ENCODE data around the gene FN1. TPM values are rescaled to one million over a fixed set of nuclear protein-coding genes. Genes with fewer than 3 reads are reported as not detected.
"Not testable (repeated sequence)": the region's sequence is repeated elsewhere in the genome, so short reads cannot be mapped to it uniquely, and the experiment has no call there.

Gene FN1
- total RNA-seq, 1 donor from 2014 or later, result 83.2 TPM

DNA sequence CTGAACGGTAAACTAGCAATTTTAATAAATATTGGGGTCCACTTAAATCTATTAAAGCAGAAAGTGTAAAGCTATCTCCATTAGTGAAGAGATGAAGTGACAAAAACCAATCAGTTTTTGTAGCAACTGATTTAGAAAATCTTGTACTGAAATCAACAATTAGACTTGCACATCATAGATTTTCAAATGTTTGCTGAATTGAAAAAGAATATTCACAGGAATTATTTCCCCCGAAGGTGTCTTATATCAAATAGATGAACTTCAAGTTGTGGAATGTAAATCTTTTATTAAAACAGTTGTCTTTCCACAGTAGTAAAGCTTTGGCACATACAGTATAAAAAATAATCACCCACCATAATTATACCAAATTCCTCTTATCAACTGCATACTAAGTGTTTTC is 75.3 kb downstream of the FN1 start:
- H3K27me3 ChIP-seq (ENCODE audit: control insufficient read depth, insufficient read depth, low read length), result no peaks in the 10 kb centered on the region
- no peak for DNase-seq (ENCODE audit: low read depth)
- H3K4me3 ChIP-seq (ENCODE audit: low read depth, low read length), result no peak overlapping the region
- peaks cover 12% of the 10 kb centered on the region for H3K36me3 ChIP-seq (ENCODE audit: control insufficient read depth, insufficient read depth, low read length)
- TF ChIP-seq, protein P1, sequence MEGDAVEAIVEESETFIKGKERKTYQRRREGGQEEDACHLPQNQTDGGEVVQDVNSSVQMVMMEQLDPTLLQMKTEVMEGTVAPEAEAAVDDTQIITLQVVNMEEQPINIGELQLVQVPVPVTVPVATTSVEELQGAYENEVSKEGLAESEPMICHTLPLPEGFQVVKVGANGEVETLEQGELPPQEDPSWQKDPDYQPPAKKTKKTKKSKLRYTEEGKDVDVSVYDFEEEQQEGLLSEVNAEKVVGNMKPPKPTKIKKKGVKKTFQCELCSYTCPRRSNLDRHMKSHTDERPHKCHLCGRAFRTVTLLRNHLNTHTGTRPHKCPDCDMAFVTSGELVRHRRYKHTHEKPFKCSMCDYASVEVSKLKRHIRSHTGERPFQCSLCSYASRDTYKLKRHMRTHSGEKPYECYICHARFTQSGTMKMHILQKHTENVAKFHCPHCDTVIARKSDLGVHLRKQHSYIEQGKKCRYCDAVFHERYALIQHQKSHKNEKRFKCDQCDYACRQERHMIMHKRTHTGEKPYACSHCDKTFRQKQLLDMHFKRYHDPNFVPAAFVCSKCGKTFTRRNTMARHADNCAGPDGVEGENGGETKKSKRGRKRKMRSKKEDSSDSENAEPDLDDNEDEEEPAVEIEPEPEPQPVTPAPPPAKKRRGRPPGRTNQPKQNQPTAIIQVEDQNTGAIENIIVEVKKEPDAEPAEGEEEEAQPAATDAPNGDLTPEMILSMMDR (IDR thresholded peaks at IDR 0.05; ENCODE audit: insufficient read depth, low read length, severe bottlenecking), result no peak
- no peak for FAIRE-seq

DNA sequence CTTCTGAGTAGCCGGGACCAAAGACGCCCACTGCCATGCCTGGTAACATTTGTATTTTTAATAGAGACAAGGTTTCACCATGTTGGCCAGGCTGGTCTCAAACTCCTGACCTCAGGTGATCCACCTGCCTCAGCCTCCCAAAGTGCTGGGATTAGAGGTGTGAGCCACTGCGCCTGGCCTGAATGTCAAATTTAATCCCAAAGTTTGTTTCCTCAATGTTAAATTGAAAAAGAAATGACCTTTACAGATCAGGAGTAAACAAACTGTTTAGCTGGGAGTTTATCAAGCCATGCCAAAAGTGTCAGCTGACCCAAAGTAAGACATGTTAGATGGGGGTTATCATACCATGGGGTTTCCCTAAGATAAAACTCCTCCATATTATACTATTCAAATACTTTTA is 75.8 kb downstream of the FN1 start:
- peaks cover 10% of the 10 kb centered on the region for H3K36me3 ChIP-seq (ENCODE audit: control insufficient read depth, insufficient read depth, low read length)
- not testable (repeated sequence) for H3K4me3 ChIP-seq (ENCODE audit: low read depth, low read length); DNase-seq (ENCODE audit: low read depth); FAIRE-seq; H3K27me3 ChIP-seq (ENCODE audit: control insufficient read depth, insufficient read depth, low read length)

GRCh38 chr2:215359576-215359922 is 76.3 kb downstream of the FN1 start:
- TF ChIP-seq, protein P1 (IDR thresholded peaks at IDR 0.05; ENCODE audit: insufficient read depth, low read length, severe bottlenecking), result no peak
- FAIRE-seq, result no peak
- no peak for DNase-seq (ENCODE audit: low read depth)
- Histone ChIP-seq H3K27me3 (ENCODE audit: control insufficient read depth, insufficient read depth, low read length) (no peaks in the 10 kb centered on the region), H3K4me3 (ENCODE audit: low read depth, low read length) (no peak overlapping the region), H3K36me3 (ENCODE audit: control insufficient read depth, insufficient read depth, low read length) (peaks cover 9% of the 10 kb centered on the region)

GRCh38 chr2:215358891-215359575 is 76.8 kb downstream of the FN1 start:
- TF ChIP-seq, protein P1 (IDR thresholded peaks at IDR 0.05; ENCODE audit: insufficient read depth, low read length, severe bottlenecking), result no peak
- Histone ChIP-seq H3K4me3 (ENCODE audit: low read depth, low read length) (no peak overlapping the region), H3K36me3 (ENCODE audit: control insufficient read depth, insufficient read depth, low read length) (peaks cover 9% of the 10 kb centered on the region), H3K27me3 (ENCODE audit: control insufficient read depth, insufficient read depth, low read length) (no peaks in the 10 kb centered on the region)
- FAIRE-seq (no peak), DNase-seq (ENCODE audit: low read depth) (no peak)

- TF ChIP-seq, protein P1 (IDR thresholded peaks at IDR 0.05; ENCODE audit: insufficient read depth, low read length, severe bottlenecking), result no peak
- no peaks in the 10 kb centered on the region for H3K27me3 ChIP-seq (ENCODE audit: control insufficient read depth, insufficient read depth, low read length)
- DNase-seq (ENCODE audit: low read depth), result no peak
- no peak for FAIRE-seq
- peaks cover 7% of the 10 kb centered on the region for H3K36me3 ChIP-seq (ENCODE audit: control insufficient read depth, insufficient read depth, low read length)
- H3K4me3 ChIP-seq (ENCODE audit: low read depth, low read length), result no peak overlapping the region
Measured at GRCh38 chr2:215358312-215358845, 77.5 kb downstream of the FN1 start.

DNA sequence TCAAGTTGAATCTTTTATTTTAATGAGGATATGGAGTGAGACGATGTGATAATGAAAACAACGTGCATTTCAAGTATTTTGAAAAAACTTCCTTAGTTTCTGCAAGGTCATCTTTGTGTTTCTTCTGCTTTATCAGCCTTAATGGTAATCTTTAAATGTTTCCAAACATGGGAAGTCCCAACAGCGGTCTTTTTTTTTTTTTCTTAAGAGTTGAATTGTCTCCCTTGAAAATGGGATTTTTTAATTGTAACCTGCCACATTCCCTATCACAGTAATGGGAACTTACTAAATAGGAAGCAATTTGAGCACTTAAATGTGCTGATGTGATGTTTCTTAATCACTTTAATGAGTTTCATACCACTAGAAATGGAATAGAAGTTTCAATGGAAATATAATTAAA is 78.2 kb downstream of the FN1 start:
- DNase-seq (ENCODE audit: low read depth) (no peak), FAIRE-seq (no peak)
- H3K4me3 ChIP-seq (ENCODE audit: low read depth, low read length), result no peak overlapping the region
- TF ChIP-seq, protein P1 (IDR thresholded peaks at IDR 0.05; ENCODE audit: insufficient read depth, low read length, severe bottlenecking), result no peak
- H3K27me3 ChIP-seq (ENCODE audit: control insufficient read depth, insufficient read depth, low read length), result no peaks in the 10 kb centered on the region
- H3K36me3 ChIP-seq (ENCODE audit: control insufficient read depth, insufficient read depth, low read length), result peaks cover 6% of the 10 kb centered on the region
